ENCODE data around the gene KANK4.

KANK4 gene

GRCh38 chr1:62343911-62344310, 24.7 kb upstream of the KANK4 start:
- no peak overlapping the region for H3K4me3 ChIP-seq (ENCODE audit: low read depth in 1 of 2, low read length in 1 of 2)
- H3K4me1 ChIP-seq (ENCODE audit: control insufficient read depth in 1 of 2, insufficient read depth in 1 of 2, low read depth in 1 of 2, low read length in 1 of 2) = no peaks in the 10 kb centered on the region

GRCh38 chr1:62342270-62342669, 23.0 kb upstream of the KANK4 start:
- Histone ChIP-seq H3K4me1 (ENCODE audit: control insufficient read depth in 1 of 2, insufficient read depth in 1 of 2, low read depth in 1 of 2, low read length in 1 of 2) (no peaks in the 10 kb centered on the region), H3K27me3 (no peaks in the 10 kb centered on the region), H3K4me3 (ENCODE audit: low read depth in 1 of 2, low read length in 1 of 2) (no peak overlapping the region), H3K36me3 (no peaks in the 10 kb centered on the region), H3K9me3 (no peaks in the 10 kb centered on the region), H3K27ac (no peak overlapping the region)
- no peak for TF ChIP-seq CTCF (IDR thresholded peaks at IDR 0.05)

More at GRCh38 chr1:62343911-62344310, 24.7 kb upstream of the KANK4 start:
- no peak for TF ChIP-seq CTCF (IDR thresholded peaks at IDR 0.05)
- Histone ChIP-seq H3K27me3 (no peaks in the 10 kb centered on the region), H3K9me3 (no peaks in the 10 kb centered on the region), H3K36me3 (no peaks in the 10 kb centered on the region), H3K27ac (no peak overlapping the region)

GRCh38 chr1:62341615-62342014, 22.4 kb upstream of the KANK4 start:
- H3K4me3 ChIP-seq (ENCODE audit: low read depth in 1 of 2, low read length in 1 of 2) = no peak overlapping the region
- no peaks in the 10 kb centered on the region for H3K36me3 ChIP-seq
- TF ChIP-seq CTCF (IDR thresholded peaks at IDR 0.05) = no peak
- H3K9me3 ChIP-seq = no peaks in the 10 kb centered on the region
- no peaks in the 10 kb centered on the region for H3K27me3 ChIP-seq
- no peaks in the 10 kb centered on the region for H3K4me1 ChIP-seq (ENCODE audit: control insufficient read depth in 1 of 2, insufficient read depth in 1 of 2, low read depth in 1 of 2, low read length in 1 of 2)
- no peak overlapping the region for H3K27ac ChIP-seq

- no peaks in the 10 kb centered on the region for H3K27me3 ChIP-seq
Measured at GRCh38 chr1:62341089-62341488, 21.9 kb upstream of the KANK4 start.

GRCh38 chr1:62337706-62338631, 18.7 kb upstream of the KANK4 start:
- no peaks in the 10 kb centered on the region for H3K4me1 ChIP-seq (ENCODE audit: control insufficient read depth in 1 of 2, insufficient read depth in 1 of 2, low read depth in 1 of 2, low read length in 1 of 2)
- no peak overlapping the region for H3K4me3 ChIP-seq (ENCODE audit: low read depth in 1 of 2, low read length in 1 of 2)
- H3K36me3 ChIP-seq = no peaks in the 10 kb centered on the region
- no peaks in the 10 kb centered on the region for H3K9me3 ChIP-seq
- H3K27me3 ChIP-seq = no peaks in the 10 kb centered on the region
- H3K27ac ChIP-seq = no peak overlapping the region
- no peak for TF ChIP-seq CTCF (IDR thresholded peaks at IDR 0.05)

More at GRCh38 chr1:62341089-62341488, 21.9 kb upstream of the KANK4 start:
- Histone ChIP-seq H3K4me1 (ENCODE audit: control insufficient read depth in 1 of 2, insufficient read depth in 1 of 2, low read depth in 1 of 2, low read length in 1 of 2) (no peaks in the 10 kb centered on the region), H3K4me3 (ENCODE audit: low read depth in 1 of 2, low read length in 1 of 2) (no peak overlapping the region), H3K9me3 (no peaks in the 10 kb centered on the region), H3K36me3 (no peaks in the 10 kb centered on the region), H3K27ac (no peak overlapping the region)
- TF ChIP-seq CTCF (IDR thresholded peaks at IDR 0.05) = no peak
